ENCODE data around the gene CBLC.

DNA sequence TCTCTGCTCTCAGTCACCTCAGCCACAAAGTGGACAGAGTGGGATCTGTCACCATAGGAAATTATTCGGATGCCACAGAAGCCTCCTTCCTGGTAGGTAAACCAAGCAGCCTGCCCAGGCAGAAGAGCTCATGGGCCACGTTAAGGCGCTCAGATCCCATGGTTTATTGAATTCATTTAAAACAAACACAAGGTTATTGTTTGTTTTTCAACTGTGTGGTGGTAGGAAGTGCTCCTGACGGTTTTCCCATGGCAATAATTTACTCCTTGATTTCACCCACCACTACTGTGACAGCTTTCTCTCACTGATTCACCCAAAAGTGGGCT, 45.6 kb downstream of the CBLC start:
- TF ChIP-seq, protein P1, sequence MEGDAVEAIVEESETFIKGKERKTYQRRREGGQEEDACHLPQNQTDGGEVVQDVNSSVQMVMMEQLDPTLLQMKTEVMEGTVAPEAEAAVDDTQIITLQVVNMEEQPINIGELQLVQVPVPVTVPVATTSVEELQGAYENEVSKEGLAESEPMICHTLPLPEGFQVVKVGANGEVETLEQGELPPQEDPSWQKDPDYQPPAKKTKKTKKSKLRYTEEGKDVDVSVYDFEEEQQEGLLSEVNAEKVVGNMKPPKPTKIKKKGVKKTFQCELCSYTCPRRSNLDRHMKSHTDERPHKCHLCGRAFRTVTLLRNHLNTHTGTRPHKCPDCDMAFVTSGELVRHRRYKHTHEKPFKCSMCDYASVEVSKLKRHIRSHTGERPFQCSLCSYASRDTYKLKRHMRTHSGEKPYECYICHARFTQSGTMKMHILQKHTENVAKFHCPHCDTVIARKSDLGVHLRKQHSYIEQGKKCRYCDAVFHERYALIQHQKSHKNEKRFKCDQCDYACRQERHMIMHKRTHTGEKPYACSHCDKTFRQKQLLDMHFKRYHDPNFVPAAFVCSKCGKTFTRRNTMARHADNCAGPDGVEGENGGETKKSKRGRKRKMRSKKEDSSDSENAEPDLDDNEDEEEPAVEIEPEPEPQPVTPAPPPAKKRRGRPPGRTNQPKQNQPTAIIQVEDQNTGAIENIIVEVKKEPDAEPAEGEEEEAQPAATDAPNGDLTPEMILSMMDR (IDR thresholded peaks at IDR 0.05) = no peak
- TF ChIP-seq POLR2A (IDR thresholded peaks at IDR 0.05) = no peak

Measured in upper lobe of left lung (tissue), 4 donors.